B cell (primary cell): Measurements from ENCODE around the gene TOMM34. TPM values are rescaled to one million over a fixed set of nuclear protein-coding genes. Genes with fewer than 3 reads are reported as not detected.

ENCODE experiments used
- ATAC-seq: fragments of 200-7000 bp; cut with Tn5 transposase; one replicate; pipeline ENCODE4 v1.10.0; 2021; ENCODE audit warnings: low read depth, mild to moderate bottlenecking, moderate number of reproducible peaks, moderate library complexity
- CTCF ChIA-PET: fragments of 350-600 bp; sonication (Branson Sonifier 250); formaldehyde crosslinking; loops from one replicate; lab custom pipeline; 2021; ENCODE audit warnings: antibody characterized with exemption, inconsistent platforms; lab: Charles Lee
- POLR2A ChIA-PET: fragments of 350-600 bp; sonication (Branson Sonifier 250); formaldehyde crosslinking; loops from one replicate; lab custom pipeline; 2021; ENCODE audit warnings: antibody characterized with exemption; lab: Charles Lee
- DNase-seq: peaks from one replicate; pipeline ENCODE4 v3.0.0; 2013
- H2AFZ ChIP-seq: 2 replicates; pipeline ENCODE4 v1.6.1; 2012; ENCODE audit warnings: mild to moderate bottlenecking, low read depth, low read length; ENCODE audit not compliant: insufficient read depth, poor library complexity, severe bottlenecking
- H3K27ac ChIP-seq, 2 donors: 1 replicate in 1 of 2; 2 replicates in 1 of 2; pipeline ENCODE4 v1.5.1; 2012 to 2013; ENCODE audit warnings: low read length in 2 of 2, mild to moderate bottlenecking in 2 of 2, moderate library complexity in 1 of 2
- H3K27me3 ChIP-seq, 4 experiments: fragments of 200-600 bp in 1 of 4; sonication (generic) in 1 of 4; replicated peaks in 1 of 4; 1 replicate in 2 of 4; 2 replicates in 2 of 4; pipeline versions ENCODE4 v1.6.1 to v1.7.0; 2013 to 2016; ENCODE audit warnings: low read length in 3 of 4, mild to moderate bottlenecking in 2 of 4, mixed read lengths in 1 of 4, moderate library complexity in 1 of 4; ENCODE audit not compliant: insufficient read depth in 4 of 4, control insufficient read depth in 3 of 4; ENCODE audit errors: control extremely low read depth in 1 of 4
- H3K36me3 ChIP-seq, 2 experiments: replicated peaks in 1 of 2; 1 replicate in 1 of 2; 2 replicates in 1 of 2; pipeline versions ENCODE4 v1.6.1 to v1.7.1; 2013; ENCODE audit warnings: low read length in 1 of 2; ENCODE audit not compliant: insufficient read depth in 2 of 2, control insufficient read depth in 1 of 2; ENCODE audit errors: control extremely low read depth in 1 of 2, extremely low read depth in 1 of 2
- H3K4me1 ChIP-seq, 2 donors: fragments of 200-600 bp in 1 of 2; sonication (generic) in 1 of 2; 1 replicate in 1 of 2; 2 replicates in 1 of 2; pipeline versions ENCODE4 v1.5.1 to v1.6.1; 2013 to 2017; ENCODE audit warnings: low read length in 2 of 2; ENCODE audit not compliant: control insufficient read depth in 2 of 2, insufficient read depth in 2 of 2
- H3K4me2 ChIP-seq: replicated peaks from 2 replicates; pipeline ENCODE3; 2012; ENCODE audit warnings: mild to moderate bottlenecking, low read depth, low read length; ENCODE audit not compliant: poor library complexity, severe bottlenecking
- H3K4me3 ChIP-seq, 5 experiments: fragments of 200-600 bp in 1 of 5; sonication (generic) in 1 of 5; 1 replicate in 3 of 5; 2 replicates in 2 of 5; pipeline versions ENCODE4 v1.5.1 to v1.7.0; 2011 to 2016; ENCODE audit warnings: low read length in 4 of 5, mild to moderate bottlenecking in 4 of 5, low read depth in 2 of 5, control low read depth in 1 of 5, moderate library complexity in 1 of 5; ENCODE audit not compliant: insufficient read depth in 1 of 5; ENCODE audit errors: control extremely low read depth in 1 of 5, extremely low read depth in 1 of 5
- H3K79me2 ChIP-seq: fragments of 200-600 bp; sonication (generic); one replicate; pipeline ENCODE4 v1.6.0; 2016; ENCODE audit warnings: low read length; ENCODE audit not compliant: control insufficient read depth, insufficient read depth
- H3K9ac ChIP-seq: fragments of 200-600 bp; sonication (generic); 2 replicates; pipeline ENCODE4 v1.6.1; 2017; ENCODE audit warnings: mild to moderate bottlenecking, low read length, moderate library complexity
- H3K9me3 ChIP-seq, 3 donors: one replicate each; pipeline versions ENCODE4 v1.6.1 to v1.7.1; 2013; ENCODE audit warnings: low read length in 2 of 3; ENCODE audit not compliant: control insufficient read depth in 2 of 3, insufficient read depth in 1 of 3; ENCODE audit errors: control extremely low read depth in 1 of 3
- H4K20me1 ChIP-seq: 2 replicates; pipeline ENCODE4 v1.6.0; 2012; ENCODE audit warnings: mild to moderate bottlenecking, low read length; ENCODE audit not compliant: insufficient read depth, control insufficient read depth, poor library complexity, severe bottlenecking
- H3K27ac Mint-ChIP-seq: one replicate; pipeline ENCODE4 v1.8.0; 2021; ENCODE audit warnings: mixed read lengths
- H3K27me3 Mint-ChIP-seq: one replicate; pipeline ENCODE4 v1.8.0; 2021; ENCODE audit warnings: mixed read lengths
- H3K4me1 Mint-ChIP-seq: one replicate; pipeline ENCODE4 v1.8.0; 2021; ENCODE audit warnings: mixed read lengths
- H3K4me3 Mint-ChIP-seq: one replicate; pipeline ENCODE4 v1.8.0; 2021; ENCODE audit warnings: mixed read lengths
- H3K9me3 Mint-ChIP-seq: one replicate; pipeline ENCODE4 v1.8.0; 2022; ENCODE audit warnings: mixed read lengths; ENCODE audit not compliant: insufficient read depth
- EZH2 ChIP-seq: IDR thresholded peaks from 2 replicates; pipeline ENCODE4 v1.6.1; 2012; ENCODE audit warnings: borderline replicate concordance, low read depth, mild to moderate bottlenecking, moderate library complexity, low read length; ENCODE audit not compliant: insufficient read depth, poor library complexity, severe bottlenecking
- WGBS: methylation state at CpG from one replicate; pipeline ENCODE4 v1.1.5; 2013; ENCODE audit warnings: missing lambda C conversion rate; ENCODE audit not compliant: insufficient coverage; 5-methylcytosine and 5-hydroxymethylcytosine counted together
- intact Hi-C: fragments of 100-400 bp; cut with micrococcal nuclease; formaldehyde crosslinking; loops from one replicate; pipeline ENCODE4 v1.10.0; 2022
- polyA plus RNA-seq: library from polyadenylated mRNA; depleted of rRNA; stranded (reverse); fragments of >200 nt; gene quantifications from 2 replicates; pipeline ENCODE4 v1.2.3, GENCODE V29; 2012
- small RNA-seq: library from RNA; depleted of rRNA; stranded (forward); fragments of <200 nt; gene quantifications from one replicate; pipeline ENCODE3, GENCODE V24; 2012; ENCODE audit warnings: low replicate concordance, low read depth; ENCODE audit not compliant: insufficient read length
- total RNA-seq, 2 donors: library from RNA; stranded (reverse); fragments of 120-200 nt in 1 of 2; gene quantifications; 1 replicate in 1 of 2; 2 replicates in 1 of 2; pipeline versions ENCODE4 v1.2.3 to v1.2.4, GENCODE V29; 2013 to 2022
- TF ChIP-seq, protein P1 (sequence below): fragments of 200-600 bp; IDR thresholded peaks from one replicate; pipeline ENCODE4 v1.8.0; 2022; ENCODE audit warnings: antibody characterized with exemption, mild to moderate bottlenecking

Gene TOMM34
- total and polyA plus RNA-seq, 2 donors (not counting 1 experiment from before 2014, with no cell fraction given), result 19.1 to 21.8 TPM

DNA sequence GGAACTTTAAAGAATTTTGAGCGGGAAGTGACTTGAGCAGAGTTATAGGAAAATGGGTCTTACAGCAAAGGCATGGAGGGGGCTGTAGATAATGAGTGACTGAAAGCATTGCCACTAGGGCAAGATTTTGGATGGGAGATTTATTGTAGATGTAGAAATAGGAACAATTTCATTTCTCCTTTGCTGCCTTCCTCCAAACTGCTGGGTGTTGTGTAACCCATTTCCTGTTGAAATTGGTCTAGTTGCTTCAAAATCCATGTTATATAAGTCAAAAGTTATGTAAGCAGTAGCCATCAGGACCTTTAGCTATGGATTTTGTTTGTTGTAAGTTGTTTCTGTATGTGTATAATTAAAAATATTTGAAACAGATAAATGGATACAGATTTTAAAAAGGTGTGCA, 63.6 kb downstream of the TOMM34 start:
- ChIA-PET CTCF (no interaction called here), POLR2A (interaction anchor here (0.6 to 1.1 kb wide), 2 partner anchors 11 to 13 kb away, joined by 3 to 4 read pairs; partner anchors contain the start of gene YWHAB)
- TF ChIP-seq EZH2, result no peak
- TF ChIP-seq, protein P1, sequence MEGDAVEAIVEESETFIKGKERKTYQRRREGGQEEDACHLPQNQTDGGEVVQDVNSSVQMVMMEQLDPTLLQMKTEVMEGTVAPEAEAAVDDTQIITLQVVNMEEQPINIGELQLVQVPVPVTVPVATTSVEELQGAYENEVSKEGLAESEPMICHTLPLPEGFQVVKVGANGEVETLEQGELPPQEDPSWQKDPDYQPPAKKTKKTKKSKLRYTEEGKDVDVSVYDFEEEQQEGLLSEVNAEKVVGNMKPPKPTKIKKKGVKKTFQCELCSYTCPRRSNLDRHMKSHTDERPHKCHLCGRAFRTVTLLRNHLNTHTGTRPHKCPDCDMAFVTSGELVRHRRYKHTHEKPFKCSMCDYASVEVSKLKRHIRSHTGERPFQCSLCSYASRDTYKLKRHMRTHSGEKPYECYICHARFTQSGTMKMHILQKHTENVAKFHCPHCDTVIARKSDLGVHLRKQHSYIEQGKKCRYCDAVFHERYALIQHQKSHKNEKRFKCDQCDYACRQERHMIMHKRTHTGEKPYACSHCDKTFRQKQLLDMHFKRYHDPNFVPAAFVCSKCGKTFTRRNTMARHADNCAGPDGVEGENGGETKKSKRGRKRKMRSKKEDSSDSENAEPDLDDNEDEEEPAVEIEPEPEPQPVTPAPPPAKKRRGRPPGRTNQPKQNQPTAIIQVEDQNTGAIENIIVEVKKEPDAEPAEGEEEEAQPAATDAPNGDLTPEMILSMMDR, result no peak
- ATAC-seq, result no peak
- Histone ChIP-seq H3K27ac (peak overlapping the region in 1 of 2 donors; percentile 53), H3K9ac (no peak overlapping the region), H3K4me3 (no peak overlapping the region), H3K4me2 (peak overlapping the region; percentile 48), H3K4me1 (peaks cover 43 to 51% of the 10 kb centered on the region in 2 donors), H3K79me2 (peaks cover 100% of the 10 kb centered on the region), H3K9me3 (no peaks in the 10 kb centered on the region), H4K20me1 (peaks cover 99% of the 10 kb centered on the region), H2AFZ (no peak overlapping the region), H3K27me3 (no peaks in the 10 kb centered on the region), H3K36me3 (peaks cover 1 to 23% of the 10 kb centered on the region in 2 experiments)
- DNase-seq, result no peak
- intact Hi-C loops, result no loop called here
- Mint-ChIP-seq H3K4me1 (peaks cover 71% of the 10 kb centered on the region), H3K9me3 (no peaks in the 10 kb centered on the region), H3K27me3 (no peaks in the 10 kb centered on the region), H3K4me3 (peak overlapping the region; percentile 23), H3K27ac (peak overlapping the region; percentile 5)
- WGBS, result 100% methylated on average over 1 of the region's 1 CpG

GRCh38 chr20:44894959-44895358, 65.2 kb downstream of the TOMM34 start:
- Histone ChIP-seq H3K9me3 (no peaks in the 10 kb centered on the region), H3K79me2 (peaks cover 99% of the 10 kb centered on the region), H3K27me3 (no peaks in the 10 kb centered on the region), H3K4me3 (no peak overlapping the region), H3K27ac (no peak overlapping the region), H3K9ac (peak overlapping the region; percentile 7), H3K4me2 (no peak overlapping the region), H3K4me1 (peaks cover 52 to 57% of the 10 kb centered on the region in 2 donors), H2AFZ (no peak overlapping the region), H4K20me1 (peaks cover 97% of the 10 kb centered on the region), H3K36me3 (peaks cover 0 to 13% of the 10 kb centered on the region in 2 experiments)
- ChIA-PET POLR2A (interaction anchor here (0.6 kb wide), 1 partner anchor 245 kb away, joined by 5 read pairs; no protein-coding TSS in a partner anchor), CTCF (interaction anchor here (0.9 kb wide), 1 partner anchor 201 kb away, joined by 3 read pairs; no protein-coding TSS in a partner anchor)
- peak overlapping the region; percentile 16 for H3K27ac Mint-ChIP-seq
- intact Hi-C loops, result no loop called here
- H3K4me3 Mint-ChIP-seq, result peak overlapping the region; percentile 5
- WGBS, result 80% methylated on average over 1 of the region's 2 CpGs
- TF ChIP-seq, protein P1, result no peak
- no peak for TF ChIP-seq EZH2
- DNase-seq (no peak), ATAC-seq (no peak)
- H3K27me3 Mint-ChIP-seq, result no peaks in the 10 kb centered on the region
- no peaks in the 10 kb centered on the region for H3K9me3 Mint-ChIP-seq
- peaks cover 73% of the 10 kb centered on the region for H3K4me1 Mint-ChIP-seq

Small RNA genes within 50 kb of the gene (small RNA-seq; reads per million reads assigned to genes)
- not detected for gene RF00019

Other genes starting within 250 kb of the TOMM34 start
- gene CCN5, start 245.0 kb downstream of the TOMM34 start, total RNA-seq, result not detected in 2 replicates
- gene CCN5, start 245.0 kb downstream of the TOMM34 start, polyA plus RNA-seq, result not detected in 2 replicates
- 0.17 TPM in 1 of 2 replicates, not detected in the other for gene KCNK15, start 214.5 kb downstream of the TOMM34 start, total RNA-seq
- gene KCNK15, start 214.5 kb downstream of the TOMM34 start, polyA plus RNA-seq, result not detected in 2 replicates
- gene RIMS4, start 149.9 kb downstream of the TOMM34 start, total RNA-seq, result not detected in 2 replicates
- gene RIMS4, start 149.9 kb downstream of the TOMM34 start, polyA plus RNA-seq, result not detected in 2 replicates
- 200 and 205 TPM in 2 replicates for gene YWHAB, start 74.7 kb downstream of the TOMM34 start, total RNA-seq
- gene YWHAB, start 74.7 kb downstream of the TOMM34 start, polyA plus RNA-seq, result 80.3 and 99.9 TPM in 2 replicates
- gene PABPC1L, start 50.3 kb downstream of the TOMM34 start, total RNA-seq, result 100 and 105 TPM in 2 replicates
- gene PABPC1L, start 50.3 kb downstream of the TOMM34 start, polyA plus RNA-seq, result 295 and 323 TPM in 2 replicates
- 323 and 324 TPM in 2 replicates for gene STK4, start 6.1 kb upstream of the TOMM34 start, total RNA-seq
- 38.9 and 66.0 TPM in 2 replicates for gene STK4, start 6.1 kb upstream of the TOMM34 start, polyA plus RNA-seq
- not detected in 2 replicates for gene KCNS1, start 140.7 kb upstream of the TOMM34 start, total RNA-seq
- gene KCNS1, start 140.7 kb upstream of the TOMM34 start, polyA plus RNA-seq, result 0.04 TPM in 1 of 2 replicates, not detected in the other
- gene WFDC5, start 154.8 kb upstream of the TOMM34 start, total RNA-seq, result not detected in 2 replicates
- gene WFDC5, start 154.8 kb upstream of the TOMM34 start, polyA plus RNA-seq, result not detected in 2 replicates
- not detected in 2 replicates for gene WFDC12, start 164.1 kb upstream of the TOMM34 start, total RNA-seq
- not detected in 2 replicates for gene WFDC12, start 164.1 kb upstream of the TOMM34 start, polyA plus RNA-seq
- not detected in 2 replicates for gene PI3, start 214.5 kb upstream of the TOMM34 start, total RNA-seq
- 0.24 TPM in 1 of 2 replicates, not detected in the other for gene PI3, start 214.5 kb upstream of the TOMM34 start, polyA plus RNA-seq
- gene SEMG1, start 246.6 kb upstream of the TOMM34 start, total RNA-seq, result not detected in 2 replicates
- gene SEMG1, start 246.6 kb upstream of the TOMM34 start, polyA plus RNA-seq, result not detected in 2 replicates